Frontal cortex (tissue), 4 donors: ENCODE measurements around the gene LYL1. TPM values are rescaled to one million over a fixed set of nuclear protein-coding genes. Genes with fewer than 3 reads are reported as not detected.
A peak's percentile ranks its signal among the peaks of the same experiment; 100 is the strongest.
"Not testable (repeated sequence)": the region's sequence is repeated elsewhere in the genome, so short reads cannot be mapped to it uniquely, and the experiment has no call there.

ENCODE experiments used
- DNase-seq, 2 donors: peaks; one replicate each; pipeline ENCODE4 v3.0.0; 2012; ENCODE audit warnings: low spot score in 2 of 2
- FAIRE-seq: peaks from 2 replicates; lab custom pipeline; 2012; peaks lifted over from hg19 to GRCh38; lab: Jason Lieb, UNC
- total RNA-seq: library from RNA; depleted of rRNA; stranded (reverse); fragments of >200 nt; gene quantifications from one replicate; pipeline ENCODE4 v1.2.3, GENCODE V29; 2014
- donor health status: control.
- donor health status: control.
- donor health status: control.

The LYL1 gene
- 2.9 TPM for total RNA-seq

DNA sequence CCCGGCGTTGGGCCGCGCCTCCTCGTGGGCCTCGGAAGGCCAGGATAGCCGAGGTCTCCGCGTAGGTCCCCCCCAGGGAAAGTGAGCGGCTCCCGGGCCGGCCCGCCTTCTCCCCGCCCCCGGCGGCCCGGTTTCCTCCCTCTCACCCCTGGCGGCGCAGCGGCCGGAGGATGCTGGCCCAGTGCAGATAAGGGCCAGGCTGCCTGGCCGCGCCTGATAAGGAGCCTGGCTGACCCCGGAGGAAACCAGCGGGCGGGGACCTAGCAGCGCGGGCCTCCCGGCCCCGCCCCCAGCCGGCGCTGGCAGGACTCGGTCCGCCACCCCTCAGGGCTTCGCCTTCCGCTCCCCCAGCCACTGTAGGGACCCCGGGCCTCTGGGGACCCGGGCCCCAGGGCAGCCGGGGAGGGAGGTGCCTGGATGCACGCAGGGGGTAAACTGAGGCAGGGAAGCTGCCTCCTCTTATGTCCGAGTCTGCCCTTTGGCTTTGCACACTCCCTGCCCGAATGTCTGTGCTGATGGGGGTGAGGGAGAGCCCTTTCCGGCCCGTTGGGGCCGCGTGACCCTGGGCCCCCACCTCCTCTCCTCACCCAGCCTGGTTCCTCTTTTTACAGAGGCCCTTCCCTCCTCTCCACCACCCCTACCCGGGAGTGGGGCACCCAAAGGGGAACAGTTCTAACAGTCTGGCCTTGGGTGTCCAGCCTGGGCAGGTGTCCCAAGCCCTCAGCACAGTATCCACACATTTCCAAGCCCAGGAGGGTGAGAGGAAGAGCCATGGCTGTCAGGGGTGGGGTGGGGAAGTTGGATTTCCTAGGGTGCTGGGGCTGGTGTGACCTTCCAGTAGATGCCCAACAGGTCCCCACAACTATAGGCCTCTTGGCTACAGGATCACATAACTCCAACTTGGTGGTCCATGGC lies at the start of gene LYL1:
TSS of gene LYL1 (minus strand) at position 193 of the 915 bp plus-strand sequence. CDS start 1,687 bp downstream, outside the sequence.
- peak in 1 of 2 donors; percentile 60 for DNase-seq
- no peak for FAIRE-seq

DNA sequence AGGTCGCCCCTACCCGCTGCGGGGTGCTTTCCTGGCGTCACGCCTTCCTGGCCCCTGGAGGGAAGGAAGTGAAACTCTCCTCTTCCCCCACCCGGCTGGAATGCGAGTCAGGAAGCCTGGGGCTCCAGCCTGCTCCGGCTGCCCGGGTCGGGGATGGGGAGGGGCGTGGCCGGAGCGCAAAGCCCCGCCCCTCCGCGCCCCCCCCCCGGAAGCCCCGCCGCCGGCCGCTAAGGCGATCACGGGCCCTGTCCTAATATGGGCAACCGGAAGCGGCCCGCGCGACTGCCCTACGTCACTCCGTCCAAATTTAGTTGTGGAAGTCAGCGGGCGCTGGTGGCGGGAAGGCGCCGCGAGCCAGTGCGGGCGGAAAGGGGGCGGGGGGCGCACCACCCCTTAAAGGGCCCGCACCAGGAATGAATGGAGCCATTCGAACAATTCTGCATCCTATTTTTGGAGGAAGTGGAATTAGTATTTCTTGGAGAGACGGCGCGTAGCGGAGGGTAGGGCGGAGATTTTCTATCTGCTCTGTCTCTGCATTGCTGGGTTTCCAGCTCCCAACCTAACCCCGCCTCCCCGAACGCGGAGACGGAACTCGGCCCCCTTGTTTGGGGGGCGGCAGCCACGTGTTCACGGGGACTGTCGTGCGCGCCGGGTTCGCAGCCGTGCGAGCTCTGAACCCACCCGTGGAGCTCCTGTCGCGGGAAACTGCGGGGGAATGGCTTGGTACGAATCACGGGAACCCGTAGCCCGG lies 49.1 kb upstream of the LYL1 start:
- FAIRE-seq (no peak), DNase-seq (peak; percentile 95 to 98)

DNA sequence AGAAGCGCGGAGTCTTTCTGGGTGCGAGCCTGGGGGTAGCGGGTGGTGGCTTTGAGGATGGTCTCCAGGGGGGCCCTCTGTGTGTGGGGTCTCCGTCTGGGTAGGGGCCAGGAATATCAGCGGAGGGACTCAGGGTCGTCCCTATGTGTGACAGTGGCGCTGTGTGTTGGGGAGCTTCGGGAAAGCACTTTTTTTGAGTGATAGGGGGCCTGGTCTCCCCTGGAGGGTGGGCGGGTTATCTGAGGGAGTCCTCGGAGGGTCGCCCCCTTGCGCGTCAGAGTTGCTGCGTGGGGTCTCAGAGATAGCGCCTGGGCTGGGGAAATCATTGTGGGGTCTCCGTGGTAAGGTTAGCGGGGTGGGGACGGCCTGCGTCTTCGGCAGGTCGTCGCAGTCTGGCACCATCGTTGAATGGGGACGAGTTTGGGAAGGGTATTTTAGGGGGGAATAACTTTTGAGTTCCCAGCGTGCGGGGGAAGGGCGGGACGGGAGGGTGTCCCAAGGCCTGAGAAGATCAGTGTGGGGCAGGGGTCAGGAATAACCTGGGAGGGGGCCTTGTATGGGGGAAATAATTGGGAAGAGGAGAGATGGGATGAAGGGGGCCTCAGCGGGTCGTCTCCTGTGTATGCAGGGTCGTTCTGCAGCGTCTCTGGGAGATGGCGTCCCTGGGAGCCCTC lies 48.4 kb upstream of the LYL1 start:
- FAIRE-seq: no peak
- DNase-seq: no peak

DNA sequence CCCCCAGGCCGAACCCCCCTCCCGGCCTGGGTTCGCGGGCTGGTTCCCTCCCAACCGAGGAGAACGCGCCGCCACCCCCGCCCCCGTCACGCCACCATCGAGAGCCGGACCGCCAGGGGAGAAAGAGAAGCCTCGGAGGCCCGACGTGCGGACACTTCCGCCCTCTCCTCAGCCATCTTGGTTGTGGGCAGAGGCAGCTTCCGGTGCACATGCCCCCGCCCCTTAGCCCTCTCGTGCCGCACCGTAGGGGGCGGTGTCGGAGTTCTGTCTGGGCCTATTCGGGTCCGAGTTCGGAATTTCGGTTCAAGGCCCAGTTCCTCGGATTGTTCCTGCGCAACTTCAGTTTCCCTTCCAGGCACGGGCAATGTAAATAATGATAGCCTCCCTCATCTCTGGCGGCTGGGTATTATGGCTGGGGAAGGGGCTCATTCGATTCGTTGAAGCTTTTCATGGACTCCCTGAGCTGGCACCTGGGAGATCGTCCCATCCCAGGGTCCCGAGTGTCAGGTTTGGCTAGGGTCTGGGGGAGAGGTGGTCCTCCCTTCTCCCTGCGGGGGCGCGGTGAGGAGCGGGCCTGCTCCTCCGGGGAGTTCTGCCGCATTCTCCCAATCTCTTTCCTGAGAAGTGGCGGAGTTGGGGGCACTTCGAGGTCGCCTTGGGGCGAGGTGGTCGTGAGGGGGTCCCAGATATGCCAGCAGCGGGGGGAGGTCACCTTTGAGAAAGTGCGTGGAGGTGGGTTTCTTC lies 47.7 kb upstream of the LYL1 start, which contains the start of the genes IER2 and STX10:
TSS of gene IER2 (plus strand) at position 225 of the 744 bp plus-strand sequence. CDS start 2,776 bp downstream, outside the sequence.
TSS of gene STX10 (minus strand) at position 189 of the 744 bp plus-strand sequence. CDS start 202 bp downstream, outside the sequence.
- DNase-seq (peak; percentile 95 to 97), FAIRE-seq (no peak)

DNA sequence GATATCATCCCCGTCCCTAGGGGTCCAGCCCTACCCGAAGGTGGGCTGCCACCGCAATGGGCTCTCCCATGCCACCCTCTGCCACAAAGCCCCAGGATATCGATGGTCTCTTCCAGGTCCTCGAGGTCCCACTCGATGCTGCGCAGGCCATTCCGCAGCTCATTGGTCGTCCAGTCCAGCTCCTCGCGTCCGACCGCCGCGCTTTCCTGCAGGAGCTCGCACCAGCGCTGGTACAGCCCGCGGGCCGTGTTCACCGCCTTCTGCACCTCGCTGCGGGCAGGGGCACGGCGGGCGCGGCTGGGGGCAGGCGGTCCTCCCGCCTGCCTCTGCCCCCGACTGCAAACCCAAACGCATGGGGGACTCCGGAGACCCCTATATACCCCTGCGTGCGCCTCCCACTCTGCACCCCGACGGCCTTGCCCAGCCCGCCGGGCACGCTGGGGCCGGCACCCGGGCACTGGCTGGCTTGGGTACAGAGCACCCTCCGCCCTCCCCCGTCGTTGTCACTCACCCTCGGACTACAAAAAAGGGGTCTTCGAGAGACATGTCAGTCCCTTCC lies 47.0 kb upstream of the LYL1 start:
- FAIRE-seq (no peak), DNase-seq (no peak)

DNA sequence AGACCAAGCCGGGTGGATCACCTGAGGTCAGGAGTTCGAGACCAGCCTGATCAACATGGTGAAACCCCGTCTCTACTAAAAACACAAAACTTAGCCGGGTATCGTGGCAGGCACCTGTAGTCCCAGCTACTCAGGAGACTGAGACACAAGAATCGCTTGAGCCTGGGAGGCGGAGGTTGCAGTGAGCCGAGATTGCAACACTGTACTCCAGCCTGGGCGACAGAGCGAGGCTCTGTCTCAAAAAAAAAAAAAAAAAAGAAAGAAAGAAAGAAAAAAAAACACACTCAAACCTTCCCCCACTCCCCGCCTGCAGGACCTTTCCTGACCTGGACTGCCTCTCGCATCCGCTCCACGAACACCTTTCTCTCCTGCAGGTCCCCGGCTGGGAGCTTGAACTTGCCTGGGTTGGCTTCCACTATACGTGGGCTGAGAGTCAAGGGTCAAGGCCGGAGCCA lies 46.5 kb upstream of the LYL1 start:
- FAIRE-seq, DNase-seq: not testable (repeated sequence)

DNA sequence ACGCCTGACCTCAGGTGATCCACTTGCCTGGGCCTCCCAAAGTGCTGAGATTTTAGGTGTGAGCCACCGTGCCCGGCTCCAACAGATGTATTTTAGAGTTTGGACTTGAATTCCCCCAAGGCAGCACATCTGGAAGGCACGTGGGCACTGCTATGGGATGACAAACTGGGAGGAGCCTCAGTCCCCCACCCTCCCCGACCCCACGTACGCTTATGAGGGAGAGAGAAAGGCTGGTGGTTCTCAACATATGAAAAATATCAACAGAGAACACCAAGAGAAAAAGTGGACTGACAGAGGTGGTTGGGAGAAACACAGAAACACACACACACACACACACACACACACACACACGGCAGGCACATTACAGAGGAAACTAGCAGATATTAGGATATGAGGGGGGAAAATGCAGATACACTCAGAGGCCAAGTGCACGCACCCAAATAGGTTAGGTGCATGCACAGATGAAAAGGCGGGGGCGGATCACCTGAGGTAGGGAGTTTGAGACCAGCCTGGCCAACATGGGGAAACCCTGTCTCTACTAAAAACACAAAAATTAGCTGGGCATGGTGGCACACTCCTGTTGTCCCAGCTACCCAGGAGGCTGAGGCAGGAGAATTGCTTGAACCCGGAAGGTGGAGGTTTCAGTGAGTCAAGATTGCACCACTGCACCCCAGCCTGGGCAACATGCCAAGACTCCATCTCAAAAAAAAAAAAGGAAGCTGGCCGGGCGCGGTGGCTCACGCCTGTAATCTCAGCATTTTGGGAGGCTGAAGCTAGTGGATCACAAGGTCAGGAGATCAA lies 44.3 kb upstream of the LYL1 start:
- FAIRE-seq (no peak), DNase-seq (no peak)

DNA sequence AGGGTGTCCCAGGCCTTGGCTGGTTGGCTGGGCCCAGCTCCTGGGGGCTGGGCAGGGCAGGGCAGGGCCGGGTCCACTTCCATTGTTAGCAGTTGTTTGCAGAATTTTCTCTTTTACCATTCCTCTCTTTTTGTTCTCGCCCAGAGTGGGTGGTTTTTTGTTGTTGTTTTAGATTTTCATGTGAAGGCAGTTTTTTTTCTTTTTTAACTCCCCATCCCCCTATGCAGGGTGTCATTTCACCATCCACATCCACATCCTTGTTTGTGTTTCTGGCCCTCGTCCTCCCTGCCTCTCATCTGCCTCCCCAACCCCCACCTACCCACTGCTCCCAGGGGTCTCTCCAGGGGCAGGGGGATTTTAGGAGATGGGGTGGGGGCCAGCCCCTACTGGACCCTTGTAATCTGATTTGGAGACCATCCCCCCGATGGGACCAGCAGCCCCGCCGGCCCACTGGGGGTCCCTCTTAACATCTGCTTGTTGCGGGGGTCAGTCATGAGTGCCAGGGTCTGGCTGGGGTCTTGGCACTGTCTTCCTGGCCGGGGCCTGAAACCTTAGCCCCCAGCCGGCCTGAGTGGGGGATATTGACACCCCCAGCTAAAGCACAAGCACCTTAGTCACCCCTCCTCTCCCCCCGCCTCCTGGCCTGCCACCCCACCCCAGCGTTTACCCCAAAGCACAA lies 37.1 kb upstream of the LYL1 start:
- DNase-seq: no peak
- FAIRE-seq: no peak

DNA sequence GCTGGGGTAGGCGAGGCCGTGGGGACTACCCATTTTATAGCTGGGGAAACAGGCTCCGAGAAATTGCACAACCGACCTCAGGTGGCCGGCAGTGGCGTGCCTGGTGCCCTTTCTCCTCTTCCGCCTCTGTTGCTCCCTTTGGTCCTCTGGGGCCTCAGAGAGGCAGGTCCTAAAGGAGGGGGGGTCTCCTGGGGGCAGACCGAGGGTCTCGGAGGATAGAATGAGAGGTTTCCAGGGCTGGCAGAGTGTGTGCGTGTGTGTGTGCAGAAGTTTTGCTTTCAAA lies 36.2 kb upstream of the LYL1 start:
- no peak for DNase-seq
- no peak for FAIRE-seq

DNA sequence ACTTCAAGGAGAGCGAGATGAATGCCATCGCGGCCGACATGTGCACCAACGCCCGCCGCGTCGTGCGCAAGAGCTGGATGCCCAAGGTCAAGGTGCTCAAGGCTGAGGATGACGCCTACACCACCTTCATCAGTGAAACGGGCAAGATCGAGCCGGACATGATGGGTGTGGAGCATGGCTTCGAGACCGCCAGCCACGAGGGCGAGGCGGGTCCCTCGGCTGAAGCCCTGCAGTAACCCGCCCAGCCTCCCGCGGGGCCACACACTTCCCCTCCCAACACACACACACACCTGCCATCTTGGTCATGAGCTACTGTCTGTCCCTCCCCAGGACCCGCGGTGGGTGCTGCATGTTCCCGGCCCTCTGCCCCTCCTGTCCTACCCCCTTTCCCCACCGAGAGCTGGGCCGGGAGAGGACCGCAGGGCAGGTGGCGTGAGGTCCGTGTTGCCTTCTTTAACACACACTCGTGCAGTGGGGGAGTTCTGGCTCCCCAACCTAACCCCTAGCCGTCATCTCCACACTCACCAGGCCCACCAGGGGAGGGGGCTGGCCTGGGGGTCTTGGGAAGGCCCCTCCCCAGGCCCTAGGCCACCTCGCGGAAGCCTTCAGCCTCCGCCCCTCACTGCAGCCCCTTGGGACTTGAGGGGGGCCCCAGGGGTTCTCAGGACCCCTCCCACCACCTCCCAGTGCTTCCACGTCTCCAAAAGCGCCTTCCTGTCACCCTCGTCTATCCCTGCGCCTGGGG lies 35.7 kb upstream of the LYL1 start:
- FAIRE-seq: no peak

DNA sequence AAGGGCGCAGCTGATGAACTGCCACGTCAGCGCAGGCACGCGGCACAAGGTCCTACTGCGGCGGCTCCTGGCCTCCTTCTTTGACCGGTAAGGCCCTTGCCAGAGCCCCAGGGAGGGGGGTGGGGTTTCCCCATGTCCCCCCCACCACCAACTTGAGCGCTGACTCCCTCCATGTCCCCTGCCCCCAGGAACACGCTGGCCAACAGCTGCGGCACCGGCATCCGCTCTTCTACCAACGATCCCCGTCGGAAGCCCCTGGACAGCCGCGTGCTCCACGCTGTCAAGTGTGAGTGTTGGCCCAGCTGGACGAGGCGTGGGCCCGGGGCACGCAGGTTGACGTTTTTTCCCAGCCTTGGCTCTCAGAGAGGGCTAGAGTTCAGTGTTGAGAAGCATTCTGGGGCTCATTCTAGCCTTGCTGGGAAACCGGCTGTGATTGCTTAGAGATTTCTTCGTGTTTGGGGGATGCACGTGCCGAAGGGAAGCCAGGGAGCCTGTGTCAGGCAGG lies 34.7 kb upstream of the LYL1 start:
- FAIRE-seq (no peak), DNase-seq (no peak)

More for the DNA sequence above, 35.7 kb upstream of the LYL1 start:
- no peak for DNase-seq

DNA sequence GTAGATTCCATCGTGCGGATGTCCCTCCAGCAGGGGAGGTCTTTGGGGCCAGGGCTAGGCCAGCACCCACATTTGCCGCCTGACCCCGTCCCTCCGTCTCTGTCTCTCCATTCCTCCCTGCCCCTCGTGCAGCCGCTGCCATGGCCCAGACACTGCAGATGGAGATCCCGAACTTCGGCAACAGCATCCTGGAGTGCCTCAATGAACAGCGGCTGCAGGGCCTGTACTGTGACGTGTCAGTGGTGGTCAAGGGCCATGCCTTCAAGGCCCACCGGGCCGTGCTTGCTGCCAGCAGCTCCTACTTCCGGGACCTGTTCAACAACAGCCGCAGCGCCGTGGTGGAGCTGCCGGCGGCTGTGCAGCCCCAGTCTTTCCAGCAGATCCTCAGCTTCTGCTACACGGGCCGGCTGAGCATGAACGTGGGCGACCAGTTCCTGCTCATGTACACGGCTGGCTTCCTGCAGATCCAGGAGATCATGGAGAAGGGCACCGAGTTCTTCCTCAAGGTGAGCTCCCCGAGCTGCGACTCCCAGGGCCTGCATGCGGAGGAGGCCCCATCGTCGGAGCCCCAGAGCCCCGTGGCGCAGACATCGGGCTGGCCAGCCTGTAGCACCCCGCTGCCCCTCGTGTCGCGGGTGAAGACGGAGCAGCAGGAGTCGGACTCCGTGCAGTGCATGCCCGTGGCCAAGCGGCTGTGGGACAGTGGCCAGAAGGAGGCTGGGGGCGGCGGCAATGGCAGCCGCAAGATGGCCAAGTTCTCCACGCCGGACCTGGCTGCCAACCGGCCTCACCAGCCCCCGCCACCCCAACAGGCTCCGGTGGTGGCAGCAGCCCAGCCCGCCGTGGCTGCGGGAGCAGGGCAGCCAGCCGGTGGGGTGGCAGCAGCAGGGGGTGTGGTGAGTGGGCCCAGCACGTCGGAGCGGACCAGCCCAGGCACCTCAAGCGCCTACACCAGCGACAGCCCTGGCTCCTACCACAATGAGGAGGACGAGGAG lies 32.7 kb upstream of the LYL1 start:
- DNase-seq (no peak), FAIRE-seq (no peak)

DNA sequence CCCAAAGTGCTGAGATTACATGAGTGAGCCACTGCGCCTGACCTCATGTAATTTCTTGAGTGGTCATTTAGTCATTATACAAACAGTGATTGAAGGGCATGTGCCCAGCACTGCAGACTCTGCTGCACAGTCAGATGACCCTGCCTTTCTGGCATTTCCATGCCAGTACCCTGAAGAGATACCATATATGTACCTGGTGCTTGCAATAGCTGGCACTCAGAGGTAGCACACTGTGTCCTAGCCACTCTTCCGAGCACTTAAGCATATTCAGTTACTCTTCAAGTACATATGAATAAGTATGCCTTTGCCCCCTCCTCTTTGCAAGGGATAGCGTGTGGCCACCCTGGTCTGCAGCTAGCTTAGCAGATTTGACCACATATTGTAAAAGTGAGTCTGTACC lies 32.0 kb upstream of the LYL1 start:
- FAIRE-seq: no peak
- DNase-seq: no peak

DNA sequence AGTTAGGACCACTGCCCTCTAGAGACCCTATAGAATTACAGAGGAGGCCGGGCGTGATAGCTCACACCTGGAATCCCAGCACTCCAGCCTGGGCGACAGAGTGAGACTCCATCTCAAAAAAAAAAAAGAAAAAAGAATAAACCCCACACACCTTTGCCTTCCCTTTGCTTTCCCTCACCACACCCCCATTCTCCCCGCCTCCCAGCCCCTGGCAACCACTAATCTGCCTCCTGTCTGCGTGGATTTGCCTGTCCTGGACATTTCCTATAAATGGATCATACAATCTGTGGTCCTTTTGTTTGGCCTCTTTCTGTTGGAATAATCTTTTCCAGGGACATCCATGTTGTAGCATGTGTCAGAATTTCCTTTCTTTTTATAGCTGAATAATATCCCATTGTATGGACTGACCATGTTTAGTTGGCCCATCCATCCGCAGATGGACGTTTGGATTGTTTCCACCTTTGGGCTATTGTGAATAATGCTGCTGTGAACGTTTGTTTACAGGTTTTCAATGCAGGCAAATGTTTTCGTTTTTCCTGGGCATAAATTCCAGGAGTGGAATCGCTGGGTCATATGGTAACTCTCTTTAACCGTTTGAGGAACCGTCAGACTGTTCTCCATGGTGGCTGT lies 30.7 kb upstream of the LYL1 start:
- FAIRE-seq (peak; percentile 43), DNase-seq (no peak)

DNA sequence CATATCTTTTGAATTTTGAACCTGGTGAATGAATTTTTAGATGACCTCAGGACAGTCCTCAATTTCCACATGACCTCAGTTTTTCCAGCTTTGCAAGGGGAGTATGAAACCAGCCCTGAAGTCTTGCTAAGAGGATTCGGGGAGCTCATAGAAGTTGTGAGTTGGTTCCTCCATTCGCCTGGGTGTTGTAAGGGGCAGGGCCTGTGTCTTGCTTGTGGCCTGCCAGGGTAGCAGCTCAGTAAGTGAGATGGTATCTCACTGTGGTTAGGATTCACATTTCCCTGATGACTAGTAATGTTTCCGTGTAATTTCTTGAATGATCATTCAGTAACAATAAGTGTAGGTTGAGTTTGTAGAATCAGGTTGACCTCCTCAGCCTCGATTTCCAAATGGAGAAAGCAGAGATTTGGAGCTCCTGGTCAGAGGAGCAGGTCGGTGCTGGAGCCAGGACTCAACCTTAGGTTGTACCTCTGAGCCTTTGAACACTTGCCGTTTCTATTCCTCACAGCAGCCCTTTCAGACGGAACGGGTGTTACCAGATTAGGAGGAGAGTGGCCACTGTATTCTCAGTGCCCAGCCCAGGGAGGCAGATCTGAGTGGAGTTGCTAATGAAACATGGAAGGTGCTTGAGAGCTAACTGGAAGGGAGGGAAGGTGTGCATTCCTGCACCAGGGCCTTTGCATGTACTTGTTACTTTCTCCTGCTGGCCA lies 30.0 kb upstream of the LYL1 start:
- DNase-seq: no peak
- no peak for FAIRE-seq
